ENCODE results near the gene MCCC1. TPM values are rescaled to one million over a fixed set of nuclear protein-coding genes. Genes with fewer than 3 reads are reported as not detected.

The MCCC1 gene
- total RNA-seq, 1 donor = 16.7 TPM

DNA sequence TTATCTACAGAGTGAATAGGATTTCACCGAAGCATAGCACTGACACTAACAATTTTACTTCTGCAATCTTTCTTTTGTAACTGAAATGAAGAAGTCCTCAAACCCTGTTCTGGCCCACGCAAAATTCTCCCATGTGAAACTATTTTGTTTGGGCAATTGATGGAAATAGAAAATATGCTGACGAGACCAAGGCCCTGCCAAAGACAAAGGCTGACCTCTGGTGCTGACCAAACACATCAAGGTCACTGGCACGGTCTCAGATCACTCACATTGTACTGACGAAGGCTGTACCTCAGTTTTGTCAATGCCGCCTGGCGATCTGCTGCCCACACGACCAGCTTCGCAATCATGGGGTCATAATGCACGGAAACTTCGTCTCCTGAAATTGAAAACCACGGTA is 60.5 kb downstream of the MCCC1 start:
- no peaks in the 10 kb centered on the region for H3K27me3 ChIP-seq (ENCODE audit: insufficient read depth, low read length)
- no peaks in the 10 kb centered on the region for H3K9me3 ChIP-seq (ENCODE audit: low read depth, low read length)
- no peak overlapping the region for H3K4me3 ChIP-seq (ENCODE audit: low read length)
- no peaks in the 10 kb centered on the region for H3K4me1 ChIP-seq (ENCODE audit: insufficient read depth, low read length)

DNA sequence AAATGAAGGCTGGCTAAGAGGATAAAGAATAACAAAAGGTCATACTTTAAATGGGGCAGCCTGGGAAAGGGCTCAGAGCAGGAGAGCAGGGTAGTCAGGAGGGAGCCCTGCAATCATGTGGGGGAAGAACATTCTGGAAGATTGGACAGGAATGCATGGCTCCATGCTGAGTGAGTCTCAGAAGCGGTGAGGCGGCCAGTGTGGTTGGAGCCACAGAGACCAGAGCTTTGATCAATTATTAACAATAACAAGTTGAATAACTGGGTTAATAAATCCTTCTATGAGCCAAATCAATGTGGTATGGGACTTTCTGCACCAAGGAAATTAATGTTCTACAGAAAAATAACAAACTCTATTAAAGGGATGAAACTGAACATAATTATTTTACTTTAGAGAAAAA is 61.1 kb downstream of the MCCC1 start:
- Histone ChIP-seq H3K9me3 (ENCODE audit: low read depth, low read length) (no peaks in the 10 kb centered on the region), H3K4me3 (ENCODE audit: low read length) (no peak overlapping the region), H3K4me1 (ENCODE audit: insufficient read depth, low read length) (no peaks in the 10 kb centered on the region)

DNA sequence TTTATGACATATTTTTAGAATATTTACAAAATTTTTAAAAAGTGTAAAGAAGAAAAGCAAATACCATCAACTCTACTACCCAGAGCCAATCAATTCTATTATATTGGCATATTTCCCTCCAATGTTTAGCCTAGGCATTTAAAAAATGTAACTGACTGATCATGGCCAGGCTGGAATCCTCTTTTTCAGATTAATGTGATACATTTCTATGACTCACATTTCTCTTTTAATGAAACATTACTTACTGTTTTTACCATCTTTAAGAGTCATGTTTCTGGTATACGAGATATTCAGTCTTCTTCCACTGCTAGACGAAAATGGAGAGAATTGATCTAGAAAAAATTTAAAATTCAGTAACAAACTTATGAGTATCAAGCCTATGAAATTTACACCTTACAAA is 65.5 kb downstream of the MCCC1 start:
- no peak overlapping the region for H3K4me3 ChIP-seq (ENCODE audit: low read length)
- H3K4me1 ChIP-seq (ENCODE audit: insufficient read depth, low read length) = no peaks in the 10 kb centered on the region
- H3K27me3 ChIP-seq (ENCODE audit: insufficient read depth, low read length) = no peaks in the 10 kb centered on the region
- no peaks in the 10 kb centered on the region for H3K9me3 ChIP-seq (ENCODE audit: low read depth, low read length)

More for the DNA sequence above, 61.1 kb downstream of the MCCC1 start:
- no peaks in the 10 kb centered on the region for H3K27me3 ChIP-seq (ENCODE audit: insufficient read depth, low read length)

DNA sequence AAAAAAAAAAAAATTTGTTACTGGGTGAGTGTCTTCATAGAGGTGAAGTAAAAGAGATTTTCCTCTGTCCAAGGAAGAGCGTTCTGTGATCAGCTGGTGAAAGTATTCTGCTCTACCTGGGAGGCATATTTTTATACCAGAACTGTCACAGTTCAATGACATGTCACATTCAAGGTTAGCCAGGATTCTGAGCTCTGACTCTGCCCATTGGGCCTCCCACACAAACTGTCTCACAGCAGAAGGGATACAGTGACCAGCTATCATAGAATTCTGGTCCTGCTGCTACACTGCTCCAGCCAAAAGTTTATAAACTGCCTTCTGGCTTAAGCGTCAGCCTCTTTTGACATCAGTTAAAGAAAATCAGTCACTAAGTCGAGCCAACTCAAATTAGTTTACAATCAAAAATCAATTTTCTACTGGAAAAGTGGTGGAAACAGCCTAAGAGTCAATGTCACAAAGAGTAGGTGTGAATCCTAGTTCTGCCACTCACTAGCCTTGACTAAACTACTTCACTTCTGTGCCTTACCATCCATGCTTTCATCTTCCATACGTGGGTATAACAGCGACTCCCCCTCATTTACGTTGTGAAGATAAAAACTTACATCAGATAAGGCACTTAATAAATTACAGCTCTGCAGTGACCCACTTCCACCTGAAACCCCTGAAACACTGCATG is 66.3 kb downstream of the MCCC1 start:
- H3K4me3 ChIP-seq (ENCODE audit: low read length) = no peak overlapping the region
- no peaks in the 10 kb centered on the region for H3K9me3 ChIP-seq (ENCODE audit: low read depth, low read length)
- H3K4me1 ChIP-seq (ENCODE audit: insufficient read depth, low read length) = no peaks in the 10 kb centered on the region
- H3K27me3 ChIP-seq (ENCODE audit: insufficient read depth, low read length) = no peaks in the 10 kb centered on the region

DNA sequence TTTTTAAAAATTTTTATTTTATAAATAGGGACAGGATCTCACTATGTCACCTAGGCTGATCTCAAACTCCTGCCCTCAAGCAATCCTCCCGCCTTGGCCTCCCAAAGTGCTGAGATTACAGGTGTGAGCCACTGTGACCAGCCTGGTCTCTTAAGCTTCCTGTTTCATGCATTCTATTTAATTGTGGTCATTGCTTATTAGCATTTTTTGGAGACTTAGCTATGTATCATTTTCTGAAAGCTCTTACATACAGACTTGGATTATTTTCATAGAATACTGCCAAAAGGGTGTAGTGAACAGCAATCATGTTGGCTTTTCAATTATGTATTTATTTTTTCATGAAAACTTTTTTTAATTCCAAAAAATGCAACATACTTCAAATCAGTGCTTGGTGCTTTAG is 67.5 kb downstream of the MCCC1 start:
- Histone ChIP-seq H3K27me3 (ENCODE audit: insufficient read depth, low read length) (no peaks in the 10 kb centered on the region), H3K4me3 (ENCODE audit: low read length) (no peak overlapping the region), H3K4me1 (ENCODE audit: insufficient read depth, low read length) (no peaks in the 10 kb centered on the region), H3K9me3 (ENCODE audit: low read depth, low read length) (no peaks in the 10 kb centered on the region)

DNA sequence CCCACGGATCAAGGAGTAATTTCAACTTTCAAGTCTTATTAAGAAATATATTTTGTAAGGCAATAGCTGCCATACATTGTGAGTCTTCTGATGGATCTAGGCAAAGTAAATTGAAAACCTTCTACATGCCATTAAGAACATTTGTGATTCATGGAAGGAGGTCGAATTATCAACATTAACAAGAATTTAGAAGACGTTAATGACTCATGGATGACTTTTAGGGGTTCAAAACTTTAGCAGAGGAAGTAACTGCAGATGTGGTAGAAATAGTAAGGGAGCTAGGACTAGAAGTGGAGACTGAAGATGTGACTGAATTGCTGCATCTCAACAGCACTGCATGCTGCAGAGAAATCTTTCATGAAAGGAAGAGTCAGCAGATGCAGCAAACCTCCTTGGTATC is 70.9 kb downstream of the MCCC1 start:
- H3K9me3 ChIP-seq (ENCODE audit: low read depth, low read length) = no peaks in the 10 kb centered on the region
- no peak overlapping the region for H3K4me3 ChIP-seq (ENCODE audit: low read length)
- H3K4me1 ChIP-seq (ENCODE audit: insufficient read depth, low read length) = no peaks in the 10 kb centered on the region
- no peaks in the 10 kb centered on the region for H3K27me3 ChIP-seq (ENCODE audit: insufficient read depth, low read length)

DNA sequence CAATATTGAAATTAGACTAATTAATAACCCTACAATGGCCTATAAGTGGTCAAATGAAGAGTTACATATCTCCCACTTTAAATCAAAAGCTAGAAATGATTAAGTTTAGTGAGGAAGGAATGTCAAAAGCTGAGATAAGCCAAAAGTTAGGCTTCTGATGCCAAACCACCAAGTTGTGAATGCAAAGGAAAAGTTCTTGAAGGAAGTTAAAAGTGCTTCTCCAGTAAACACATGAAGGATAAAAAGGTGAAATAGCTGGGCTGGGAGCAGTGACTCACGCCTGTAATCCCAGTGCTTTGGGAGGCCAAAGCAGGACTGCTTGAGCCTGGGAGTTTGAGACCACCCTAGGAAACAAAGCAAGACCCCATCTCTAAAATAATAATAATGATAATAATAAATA is 72.0 kb downstream of the MCCC1 start:
- Histone ChIP-seq H3K27me3 (ENCODE audit: insufficient read depth, low read length) (no peaks in the 10 kb centered on the region), H3K4me3 (ENCODE audit: low read length) (no peak overlapping the region), H3K9me3 (ENCODE audit: low read depth, low read length) (no peaks in the 10 kb centered on the region), H3K4me1 (ENCODE audit: insufficient read depth, low read length) (no peaks in the 10 kb centered on the region)

DNA sequence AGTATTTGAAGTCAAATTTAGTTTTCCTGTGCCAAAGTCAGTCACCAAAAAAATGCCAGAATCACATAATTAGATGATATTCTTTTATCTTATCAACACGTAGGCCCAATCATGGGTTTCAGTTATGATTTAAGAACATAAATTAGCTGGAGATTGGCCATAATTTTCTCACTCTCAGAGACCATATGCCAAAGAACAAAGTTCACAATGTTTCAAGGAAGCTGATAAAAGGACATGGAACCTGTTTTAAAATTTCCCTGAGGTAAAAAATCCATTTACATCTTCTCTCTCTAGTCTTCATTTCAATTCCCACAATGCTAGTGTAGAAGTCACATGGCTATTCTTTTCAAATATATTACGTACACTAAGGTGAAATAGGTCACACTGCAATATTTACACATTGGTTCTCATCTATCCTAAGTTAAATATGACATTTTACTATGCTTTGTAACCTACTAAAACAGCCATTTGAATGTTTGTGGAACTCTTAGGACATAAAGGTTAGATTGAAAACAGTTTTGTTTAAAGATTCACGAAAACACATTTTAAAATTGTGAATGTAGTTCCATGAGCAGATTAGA is 76.3 kb downstream of the MCCC1 start:
- Histone ChIP-seq H3K4me1 (ENCODE audit: insufficient read depth, low read length) (no peaks in the 10 kb centered on the region), H3K27me3 (ENCODE audit: insufficient read depth, low read length) (no peaks in the 10 kb centered on the region), H3K9me3 (ENCODE audit: low read depth, low read length) (no peaks in the 10 kb centered on the region), H3K4me3 (ENCODE audit: low read length) (no peak overlapping the region)

DNA sequence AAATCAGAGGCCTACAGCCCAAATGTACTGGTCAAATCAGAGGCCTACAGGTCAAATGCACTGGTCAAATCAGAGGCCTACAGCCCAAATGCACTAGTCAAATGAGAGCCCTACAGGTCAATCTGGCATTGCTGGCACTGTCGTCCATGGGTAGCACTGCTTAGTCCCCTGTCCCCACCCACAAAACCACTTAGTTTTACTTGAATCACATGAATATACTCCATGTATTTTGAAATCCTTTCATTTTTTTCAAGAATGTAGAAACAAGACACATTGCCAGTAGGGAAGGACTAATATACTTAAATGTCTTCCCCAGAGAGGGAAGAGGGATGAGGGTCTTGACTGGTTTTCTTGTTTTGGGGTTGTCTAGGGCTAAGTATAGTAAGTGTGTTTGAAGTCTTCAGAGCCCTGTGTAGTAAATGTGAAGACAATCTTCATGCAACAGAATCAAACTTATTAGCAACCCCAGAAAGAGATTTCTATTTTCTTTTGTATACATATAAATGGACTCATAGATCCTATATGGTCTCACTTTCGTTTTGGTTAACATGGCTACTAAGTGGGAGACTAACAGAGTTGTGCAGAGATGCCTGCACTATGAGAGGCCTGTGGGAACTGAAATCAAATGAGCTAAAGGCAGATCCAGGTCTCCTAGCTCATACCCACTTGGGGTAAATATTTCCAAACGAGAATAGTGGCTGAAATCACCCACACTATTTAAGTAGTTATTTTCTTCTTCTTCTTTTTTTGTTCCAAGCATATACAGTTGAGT is 80.7 kb downstream of the MCCC1 start:
- Histone ChIP-seq H3K9me3 (ENCODE audit: low read depth, low read length) (no peaks in the 10 kb centered on the region), H3K27me3 (ENCODE audit: insufficient read depth, low read length) (no peaks in the 10 kb centered on the region)

DNA sequence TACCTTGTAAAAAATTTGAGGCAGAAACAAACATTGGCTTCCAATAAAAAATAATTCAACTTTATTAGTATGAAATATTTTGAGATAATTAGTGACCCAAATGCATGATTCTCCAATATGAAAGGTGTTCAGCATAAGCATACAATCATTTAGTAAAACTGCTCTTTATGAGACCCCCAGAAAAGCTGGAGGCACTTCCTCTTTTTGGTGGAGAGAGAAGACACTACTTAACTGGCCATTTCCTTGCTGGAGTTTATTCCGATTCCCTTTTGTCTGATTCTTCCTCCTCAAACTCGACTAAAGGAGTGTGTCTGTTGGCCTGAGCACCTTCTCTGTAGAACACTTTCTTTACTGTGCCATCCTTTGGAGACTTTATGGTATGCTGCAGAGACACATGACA is 84.1 kb downstream of the MCCC1 start:
- no peaks in the 10 kb centered on the region for H3K4me1 ChIP-seq (ENCODE audit: insufficient read depth, low read length)
- no peaks in the 10 kb centered on the region for H3K9me3 ChIP-seq (ENCODE audit: low read depth, low read length)

More for the DNA sequence above, 80.7 kb downstream of the MCCC1 start:
- no peak overlapping the region for H3K4me3 ChIP-seq (ENCODE audit: low read length)
- no peaks in the 10 kb centered on the region for H3K4me1 ChIP-seq (ENCODE audit: insufficient read depth, low read length)

DNA sequence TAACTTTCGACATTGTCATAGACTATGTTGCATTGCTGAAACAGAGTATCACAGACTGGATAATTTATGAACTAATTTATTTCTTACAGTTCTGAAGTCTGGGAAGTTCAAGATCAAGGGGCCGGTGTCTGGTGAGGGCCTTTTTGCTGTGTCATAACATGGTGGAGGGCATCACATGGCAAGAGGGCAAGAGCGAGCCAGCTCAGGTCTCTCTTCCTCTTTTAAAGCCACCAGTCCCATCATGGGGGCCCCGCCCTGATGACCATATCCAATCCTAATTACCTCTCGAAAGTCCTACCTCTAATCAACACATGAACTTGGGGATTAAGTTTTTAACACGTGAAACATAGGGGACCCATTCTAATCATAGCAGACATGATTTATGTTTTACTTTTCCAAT is 85.4 kb downstream of the MCCC1 start:
- H3K9me3 ChIP-seq (ENCODE audit: low read depth, low read length) = no peaks in the 10 kb centered on the region
- H3K27me3 ChIP-seq (ENCODE audit: insufficient read depth, low read length) = no peaks in the 10 kb centered on the region
- H3K4me1 ChIP-seq (ENCODE audit: insufficient read depth, low read length) = no peaks in the 10 kb centered on the region
- H3K4me3 ChIP-seq (ENCODE audit: low read length) = no peak overlapping the region

More for the DNA sequence above, 84.1 kb downstream of the MCCC1 start:
- Histone ChIP-seq H3K27me3 (ENCODE audit: insufficient read depth, low read length) (no peaks in the 10 kb centered on the region), H3K4me3 (ENCODE audit: low read length) (no peak overlapping the region)

DNA sequence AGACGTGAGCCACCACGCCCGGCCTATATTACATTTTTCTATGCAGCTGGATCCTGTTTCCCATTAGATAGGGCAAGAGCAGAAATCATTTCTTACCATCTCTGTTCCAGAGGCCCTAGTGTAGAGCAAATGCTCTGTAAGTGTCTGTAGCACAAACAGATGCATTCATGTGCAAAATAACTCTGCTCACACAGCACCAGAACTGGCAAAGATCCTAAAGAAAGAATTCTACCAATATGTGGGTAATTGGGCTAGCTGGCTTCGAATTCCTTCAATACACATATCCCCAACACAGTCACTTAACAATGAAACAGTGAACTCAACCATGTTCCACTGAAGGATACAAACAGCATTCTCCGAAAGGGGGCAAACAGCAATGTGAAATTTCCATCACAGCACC is 86.2 kb downstream of the MCCC1 start:
- Histone ChIP-seq H3K4me1 (ENCODE audit: insufficient read depth, low read length) (no peaks in the 10 kb centered on the region), H3K27me3 (ENCODE audit: insufficient read depth, low read length) (no peaks in the 10 kb centered on the region), H3K4me3 (ENCODE audit: low read length) (no peak overlapping the region), H3K9me3 (ENCODE audit: low read depth, low read length) (no peaks in the 10 kb centered on the region)

DNA sequence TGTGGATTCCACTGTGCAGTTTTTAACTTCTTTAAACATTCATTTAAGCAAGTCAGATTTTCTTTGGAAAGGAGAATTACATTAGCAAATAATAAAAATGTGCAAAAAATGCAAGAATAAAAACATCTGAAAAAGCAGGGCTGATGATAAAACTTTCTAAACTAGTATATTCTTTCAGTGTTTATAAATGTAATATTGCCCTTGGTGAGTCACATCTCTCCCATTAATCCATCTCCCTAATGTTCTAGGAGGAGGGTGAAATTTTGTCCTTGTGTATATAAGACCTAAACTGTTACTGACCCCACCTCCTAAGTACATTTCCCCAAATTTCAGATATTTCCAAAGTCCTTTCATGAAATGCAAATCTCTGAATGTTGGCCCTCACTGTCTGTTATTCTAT is 90.5 kb downstream of the MCCC1 start:
- Histone ChIP-seq H3K4me1 (ENCODE audit: insufficient read depth, low read length) (no peaks in the 10 kb centered on the region), H3K4me3 (ENCODE audit: low read length) (no peak overlapping the region), H3K9me3 (ENCODE audit: low read depth, low read length) (no peaks in the 10 kb centered on the region), H3K27me3 (ENCODE audit: insufficient read depth, low read length) (no peaks in the 10 kb centered on the region)

DNA sequence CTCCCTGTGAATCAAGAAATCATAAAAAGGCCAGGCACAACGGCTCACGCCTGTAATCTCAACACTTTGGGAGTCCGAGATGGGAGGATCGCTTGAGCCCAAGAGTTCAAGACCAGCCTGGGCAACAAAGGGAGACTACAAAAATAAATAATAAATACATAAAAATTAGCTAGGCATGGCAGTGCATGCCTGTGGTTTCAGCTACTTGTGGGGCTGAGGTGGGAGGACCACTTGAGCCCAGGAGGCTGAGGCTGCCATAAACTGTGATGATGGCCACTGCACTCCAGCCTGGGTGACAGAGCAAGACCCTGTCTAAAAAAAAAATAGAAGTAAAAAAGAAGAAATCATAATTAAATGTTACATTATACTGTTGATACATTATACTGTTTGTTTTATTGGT is 91.0 kb downstream of the MCCC1 start:
- Histone ChIP-seq H3K9me3 (ENCODE audit: low read depth, low read length) (no peaks in the 10 kb centered on the region), H3K27me3 (ENCODE audit: insufficient read depth, low read length) (no peaks in the 10 kb centered on the region), H3K4me1 (ENCODE audit: insufficient read depth, low read length) (no peaks in the 10 kb centered on the region)

DNA sequence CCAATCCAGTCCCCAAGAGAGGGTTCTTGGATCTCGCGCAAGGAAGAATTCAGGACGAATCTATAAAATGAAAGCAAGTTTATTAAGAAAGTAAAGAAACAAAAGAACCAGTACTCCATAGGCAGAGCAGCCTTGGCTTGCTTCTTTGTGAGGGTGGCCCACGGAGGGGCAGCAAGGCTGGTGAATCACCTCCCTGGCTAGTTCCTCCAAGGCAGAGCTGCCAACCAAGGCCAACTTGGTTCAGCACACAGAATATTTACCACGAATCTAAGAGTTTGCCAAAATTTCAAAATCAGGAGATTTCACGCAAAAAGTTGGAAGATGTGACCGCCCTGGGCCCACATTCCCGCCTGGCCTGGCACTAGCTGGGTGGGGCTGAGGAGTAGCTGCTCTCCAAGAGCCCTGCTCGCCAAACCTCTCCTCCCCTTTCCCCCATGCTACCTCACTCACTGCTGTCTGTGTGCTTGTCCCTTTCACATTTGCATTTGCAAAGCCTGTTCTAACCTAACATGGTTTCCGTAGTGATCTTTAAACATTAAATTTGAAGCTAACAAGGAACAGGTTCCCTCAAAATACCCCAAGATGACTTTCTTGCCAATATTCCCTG is 92.8 kb downstream of the MCCC1 start:
- Histone ChIP-seq H3K9me3 (ENCODE audit: low read depth, low read length) (no peaks in the 10 kb centered on the region), H3K4me3 (ENCODE audit: low read length) (no peak overlapping the region), H3K27me3 (ENCODE audit: insufficient read depth, low read length) (no peaks in the 10 kb centered on the region), H3K4me1 (ENCODE audit: insufficient read depth, low read length) (no peaks in the 10 kb centered on the region)

More for the DNA sequence above, 91.0 kb downstream of the MCCC1 start:
- no peak overlapping the region for H3K4me3 ChIP-seq (ENCODE audit: low read length)

Measured in mononuclear cell (primary cell).